Activated CD4-positive, alpha-beta T cell treated with anti-CD3 and anti-CD28 coated beads, Interleukin-2, amount 50 U/mL, for 48 hours (primary cell): ENCODE measurements around the gene PYGO2.

Source experiments
- DNase-seq, 2 experiments: peaks; one replicate each; pipeline ENCODE4 v3.0.0-alpha.2; 2020

The PYGO2 gene

GRCh38 chr1:154961207-154962155 is at the start of gene PYGO2:
Gene PYGO2 (minus strand): TSS chr1:154961782. CDS start chr1:154961576, 206 bp downstream.
- DNase-seq, result peak; percentile 85 to 89

DNA sequence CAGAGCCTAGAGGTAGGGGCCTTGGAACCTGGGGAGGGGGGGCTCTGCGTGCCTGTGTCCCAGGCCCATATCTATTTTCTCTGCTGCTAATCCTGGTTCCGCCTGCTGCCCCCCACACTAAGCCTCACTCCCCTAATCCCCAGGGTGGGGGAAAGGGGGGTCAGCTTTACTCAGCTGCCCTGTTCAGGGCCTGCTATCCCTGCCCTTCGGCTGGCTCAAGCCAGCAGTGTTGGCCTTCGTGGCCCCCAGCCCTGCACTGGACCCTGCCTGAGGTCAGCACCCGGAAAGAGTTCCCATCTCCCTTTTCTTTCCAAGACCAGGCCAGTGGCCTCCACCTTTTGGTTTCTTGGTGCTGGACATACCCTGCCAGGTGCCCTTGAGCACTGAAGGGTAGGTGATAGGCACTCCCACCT is 49.4 kb upstream of the PYGO2 start:
- no peak for DNase-seq

- DNase-seq, result peak; percentile 57 to 67
Observed at GRCh38 chr1:155010211-155010918, 48.8 kb upstream of the PYGO2 start.

DNA sequence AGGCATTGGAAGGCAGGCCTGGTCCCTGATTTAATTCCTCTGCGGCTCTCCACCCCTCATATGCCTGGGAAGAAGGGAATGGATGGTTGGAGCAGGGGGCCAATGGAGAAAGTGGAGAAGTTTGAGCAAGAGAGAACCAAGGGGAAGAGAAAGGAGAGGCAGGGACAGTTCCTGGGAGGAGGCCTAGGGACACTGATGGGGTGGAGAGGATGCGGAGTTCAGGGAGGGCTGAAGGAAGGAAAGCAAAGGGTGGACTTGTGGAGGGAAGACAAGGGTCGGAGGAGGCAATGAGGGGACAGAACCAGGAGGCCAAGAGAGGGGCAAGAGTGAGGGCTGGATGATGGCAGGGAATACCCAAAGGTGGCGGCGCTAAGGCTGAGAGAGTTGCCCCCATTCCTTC is 48.2 kb upstream of the PYGO2 start:
- DNase-seq, result no peak

DNA sequence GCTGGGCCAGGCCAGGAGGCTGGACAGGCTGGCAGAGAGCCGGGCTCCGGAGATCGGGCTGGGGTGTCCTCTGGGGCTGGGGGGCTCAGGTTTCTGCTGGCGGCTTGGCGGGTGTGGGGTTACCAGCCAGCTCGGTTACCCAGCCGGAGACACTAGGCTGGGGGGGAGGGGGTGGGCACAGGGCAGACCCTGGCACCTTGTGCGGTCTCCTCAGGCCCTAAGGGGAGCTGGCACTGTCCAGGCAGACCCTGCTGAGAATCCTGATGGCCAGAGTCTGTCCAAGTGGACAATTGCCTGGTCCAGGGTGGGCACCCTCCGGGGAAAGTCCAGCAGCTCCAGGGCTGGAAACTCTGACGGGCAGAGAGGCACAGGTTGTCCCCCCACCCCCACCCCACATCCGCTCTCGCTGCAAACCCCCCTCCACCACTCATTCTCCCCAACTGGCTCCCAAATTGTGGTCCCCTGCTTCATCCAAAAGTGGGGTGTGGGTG is 47.7 kb upstream of the PYGO2 start:
- DNase-seq, result peak; percentile 56 to 66

GRCh38 chr1:155008015-155008941 is 46.7 kb upstream of the PYGO2 start:
- DNase-seq, result peak; percentile 90 to 93

- no peak for DNase-seq
Observed at GRCh38 chr1:155007251-155007828, 45.8 kb upstream of the PYGO2 start.

DNA sequence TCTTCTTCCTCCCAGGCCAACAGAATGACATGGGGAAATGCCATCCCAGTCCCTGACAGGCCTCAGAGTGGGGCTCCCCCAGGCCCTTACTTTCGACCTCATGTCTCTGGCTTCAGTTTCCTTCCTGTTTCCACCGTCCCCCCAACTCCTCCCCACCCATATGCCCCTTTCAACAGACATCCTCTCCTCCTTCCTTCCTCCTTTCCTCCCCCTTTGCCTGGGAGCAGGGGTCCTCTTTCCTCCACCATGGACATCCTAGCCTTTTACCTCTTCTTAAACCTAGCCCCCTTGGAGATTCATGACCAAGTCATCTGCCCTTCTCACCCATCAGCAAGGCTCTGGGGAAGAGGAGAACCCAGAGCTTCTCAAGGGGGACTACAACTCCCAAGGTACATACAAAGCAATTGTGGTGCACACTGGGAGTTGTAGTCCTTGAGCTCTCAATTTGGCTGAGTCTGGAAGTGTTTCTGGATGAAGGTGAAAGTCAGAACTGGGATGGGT is 45.1 kb upstream of the PYGO2 start:
- peak; percentile 59 to 68 for DNase-seq

- DNase-seq, result peak in 1 of 2 experiments; percentile 37
Observed at GRCh38 chr1:155005076-155006011, 43.8 kb upstream of the PYGO2 start.

- DNase-seq, result peak in 1 of 2 experiments; percentile 31
Observed at GRCh38 chr1:155004352-155005075, 42.9 kb upstream of the PYGO2 start.

GRCh38 chr1:155003766-155004351 is 42.3 kb upstream of the PYGO2 start:
- DNase-seq, result peak in 1 of 2 experiments; percentile 47

- peak in 1 of 2 experiments; percentile 48 for DNase-seq
Observed at GRCh38 chr1:155003227-155003765, 41.7 kb upstream of the PYGO2 start.

GRCh38 chr1:155002464-155003226 is 41.1 kb upstream of the PYGO2 start, which contains the start of gene ZBTB7B:
Gene ZBTB7B (plus strand): TSS chr1:155002802. CDS start chr1:155014661, 11,859 bp downstream.
- DNase-seq, result peak in 1 of 2 experiments; percentile 29

DNA sequence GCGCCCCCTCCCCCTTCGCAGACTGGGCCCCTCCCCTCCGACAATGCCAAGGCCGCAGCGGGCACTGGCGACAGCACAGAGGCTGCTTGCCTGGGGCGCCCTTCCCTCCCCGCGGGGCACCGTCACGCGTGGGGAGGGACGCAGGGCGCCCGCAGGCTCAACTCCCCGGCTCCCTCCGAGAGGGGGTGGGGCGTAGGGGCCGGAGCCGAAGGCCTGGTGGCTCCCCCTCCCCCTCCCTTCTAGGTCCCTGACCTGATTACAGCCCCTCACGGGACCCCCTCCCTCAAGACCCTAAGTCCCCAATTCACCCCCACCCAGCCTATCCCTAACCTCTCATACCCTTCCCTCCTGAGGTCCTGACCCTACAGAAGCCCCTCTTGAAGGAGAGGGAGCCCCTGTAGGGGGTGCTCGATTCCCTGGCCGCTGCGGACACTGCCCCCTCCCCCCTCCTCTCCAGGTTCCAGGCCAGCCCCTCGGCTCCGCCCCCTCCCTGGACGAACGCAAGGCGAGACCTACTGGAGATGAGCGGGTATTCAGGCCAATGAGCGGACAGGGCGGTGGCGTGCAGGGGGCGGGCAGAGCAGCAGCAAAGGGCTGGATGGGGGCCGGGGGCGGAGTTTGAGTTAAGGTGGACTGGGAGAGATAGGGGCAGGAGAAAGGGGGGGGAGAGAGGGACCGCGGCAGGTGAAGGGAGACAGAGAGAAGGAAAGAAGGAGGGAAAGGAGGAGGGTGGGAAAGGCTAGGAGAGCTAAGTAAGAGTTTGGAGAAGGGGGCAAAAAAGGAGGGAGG is 40.3 kb upstream of the PYGO2 start:
- DNase-seq, result peak; percentile 100

DNA sequence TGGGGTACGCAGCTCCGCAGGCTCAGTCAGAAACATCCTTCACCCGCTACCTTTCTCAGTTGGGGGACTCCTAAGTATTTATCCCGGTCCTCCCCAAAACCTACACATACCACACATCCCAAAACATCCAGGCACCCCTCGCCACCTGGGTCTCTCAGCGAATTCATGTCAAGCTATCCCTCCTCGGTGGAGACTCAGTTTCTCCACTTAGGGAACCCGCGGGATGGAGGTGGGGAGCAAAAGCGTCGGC is 39.8 kb upstream of the PYGO2 start:
- no peak for DNase-seq

- DNase-seq, result peak; percentile 93 to 95
Observed at GRCh38 chr1:155000726-155001424, 39.3 kb upstream of the PYGO2 start.

DNA sequence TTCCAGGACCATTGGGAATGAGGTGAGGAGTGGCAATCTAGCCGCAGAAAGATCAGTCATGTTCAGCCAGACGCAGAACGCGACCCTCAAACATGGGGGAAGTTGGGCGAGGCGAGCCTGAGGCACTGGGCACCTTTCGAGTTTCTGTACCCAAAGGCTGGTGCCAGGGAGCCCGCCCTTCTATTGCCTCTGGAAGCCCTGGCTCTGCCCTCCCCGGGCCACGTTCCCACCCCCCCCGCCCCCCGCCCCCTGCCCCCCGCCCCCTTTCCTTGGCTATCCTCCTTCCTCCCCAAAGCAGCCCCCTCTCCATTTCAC is 38.8 kb upstream of the PYGO2 start:
- no peak for DNase-seq
